ENCODE results near the gene AGBL4.
"Not testable (repeated sequence)": the region's sequence is repeated elsewhere in the genome, so short reads cannot be mapped to it uniquely, and the experiment has no call there.

AGBL4 gene

DNA sequence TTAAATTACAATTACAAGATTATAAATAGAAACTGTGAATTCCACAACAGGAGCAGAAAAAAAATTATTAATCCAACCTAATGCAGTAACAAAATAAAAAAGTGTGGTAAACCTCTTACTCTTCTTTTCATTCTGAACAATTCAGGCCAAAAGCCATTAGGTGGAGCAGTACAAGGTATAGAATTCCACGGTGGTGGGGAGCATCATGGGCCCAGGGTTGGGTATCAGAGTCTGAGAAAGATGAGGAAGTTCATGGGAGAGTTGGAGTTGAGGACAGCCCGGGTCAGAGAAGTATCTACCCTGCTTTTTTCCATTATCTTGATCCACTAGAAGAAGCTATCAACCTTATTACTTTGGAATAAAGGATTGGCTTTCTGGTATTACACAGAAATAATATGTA is 586.9 kb downstream of the AGBL4 start:
- DNase-seq (ENCODE audit: low read depth, low spot score) = no peak

DNA sequence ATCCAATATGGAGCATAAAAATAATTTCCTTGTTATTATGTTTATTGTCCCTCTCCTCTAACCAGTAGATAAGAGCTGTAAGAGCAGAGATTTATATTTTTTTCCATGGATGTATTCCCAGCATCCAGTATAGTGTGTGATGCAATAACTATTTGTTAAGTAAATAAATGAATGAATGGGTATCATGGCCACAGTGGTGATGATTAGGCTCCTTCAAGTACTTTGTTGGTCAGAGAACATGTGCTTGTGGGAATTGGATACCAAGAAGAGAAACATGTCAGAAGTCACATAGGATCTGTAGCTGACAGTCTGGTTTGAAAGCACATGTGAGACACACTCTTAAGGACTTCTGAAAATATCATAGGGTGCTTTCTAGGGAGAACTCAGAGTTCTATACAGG is 588.5 kb downstream of the AGBL4 start:
- DNase-seq (ENCODE audit: low read depth, low spot score) = no peak

DNA sequence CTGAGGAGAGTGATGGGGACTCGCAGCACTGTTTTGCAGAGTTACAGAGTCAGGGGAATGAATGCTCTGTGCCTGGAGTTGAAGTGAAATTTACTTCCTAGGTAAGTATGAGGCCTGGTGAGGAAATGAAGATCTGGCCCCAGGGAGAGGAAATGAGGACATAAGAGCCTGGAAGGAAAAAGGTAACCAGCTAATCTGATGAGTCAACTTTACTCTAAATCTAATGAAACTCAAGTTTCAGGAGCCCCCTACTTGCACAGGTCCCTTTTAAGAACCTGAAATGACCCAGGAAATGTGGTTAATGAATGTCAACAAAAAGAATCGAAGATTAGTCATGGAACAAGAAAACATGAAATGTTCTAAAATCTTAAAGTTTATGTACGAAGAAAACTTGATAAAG is 599.0 kb downstream of the AGBL4 start:
- no peak for DNase-seq (ENCODE audit: low read depth, low spot score)

DNA sequence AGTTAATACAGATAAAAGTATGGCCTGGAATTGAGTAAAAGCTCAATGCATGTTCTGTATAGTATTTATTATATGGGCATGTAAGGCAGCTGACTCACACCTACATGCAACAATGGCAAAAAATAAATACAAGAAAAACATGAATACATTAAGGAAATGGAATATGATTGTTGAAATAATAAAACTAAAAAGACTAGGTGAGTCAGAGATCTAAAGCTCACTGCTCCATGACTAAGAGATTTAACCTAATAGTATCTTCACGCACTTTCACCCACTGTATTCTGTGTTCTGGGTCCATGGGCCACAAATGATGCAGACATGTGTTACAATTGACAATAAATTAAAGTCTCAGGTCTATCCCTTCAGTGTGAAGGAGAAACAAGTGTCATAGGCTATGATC is 607.0 kb downstream of the AGBL4 start:
- DNase-seq (ENCODE audit: low read depth, low spot score) = no peak

DNA sequence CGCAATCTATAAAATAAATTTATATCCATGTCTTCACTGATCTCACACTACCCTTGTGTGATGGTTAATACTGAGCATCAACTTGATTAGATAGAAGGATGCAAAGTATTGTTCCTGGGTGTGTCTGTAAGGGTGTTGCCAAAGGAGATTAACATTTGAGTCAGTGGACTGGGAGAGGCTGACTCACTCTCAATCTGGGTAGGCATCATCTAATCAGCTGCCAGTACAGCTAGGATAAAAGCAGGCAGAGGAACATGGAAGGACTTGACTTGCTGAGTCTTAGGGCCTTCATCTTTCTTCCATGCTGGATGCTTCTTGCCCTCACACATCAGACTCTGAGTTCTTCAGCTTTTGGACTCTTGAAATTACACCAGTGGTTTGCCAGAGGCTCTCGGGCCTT is 615.4 kb downstream of the AGBL4 start:
- DNase-seq (ENCODE audit: low read depth, low spot score) = no peak

DNA sequence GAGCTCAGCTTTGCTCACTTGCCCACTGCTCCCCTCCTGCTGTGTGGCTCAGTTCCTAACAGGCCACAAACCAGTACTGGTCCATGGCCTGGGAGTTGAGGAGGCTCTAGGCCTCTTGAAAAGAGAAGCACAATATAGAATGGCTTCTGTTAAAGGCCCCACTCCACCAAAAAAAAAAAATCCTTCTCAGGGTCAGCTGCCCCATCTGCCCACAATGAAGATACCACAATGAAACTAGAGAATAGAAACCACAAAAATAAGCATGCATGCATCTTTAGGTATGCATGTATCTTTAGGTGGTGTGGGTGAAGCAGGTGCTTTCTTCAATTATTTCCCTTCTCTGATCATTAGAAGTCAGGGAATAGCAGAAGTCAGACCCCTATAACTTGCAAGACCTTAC is 626.7 kb downstream of the AGBL4 start:
- no peak for DNase-seq (ENCODE audit: low read depth, low spot score)

DNA sequence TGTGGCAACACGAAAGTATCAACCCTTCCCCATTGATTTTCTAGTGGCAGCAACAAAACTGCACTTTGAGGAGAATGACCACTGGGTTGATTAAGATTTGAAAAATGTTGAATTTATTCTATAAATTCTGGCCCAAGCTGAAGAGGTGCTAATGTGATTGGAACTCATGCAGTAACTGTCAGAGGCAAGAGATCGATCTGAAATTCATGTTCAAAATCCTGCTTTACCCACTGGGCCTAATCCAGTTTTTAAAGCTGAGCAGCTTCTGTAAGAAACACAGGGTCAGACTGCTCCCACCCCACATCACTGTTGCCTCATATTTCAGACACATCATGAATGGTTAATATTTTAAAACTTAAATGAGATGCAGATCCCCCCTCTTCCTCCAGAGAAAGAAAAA is 629.6 kb downstream of the AGBL4 start:
- no peak for DNase-seq (ENCODE audit: low read depth, low spot score)

DNA sequence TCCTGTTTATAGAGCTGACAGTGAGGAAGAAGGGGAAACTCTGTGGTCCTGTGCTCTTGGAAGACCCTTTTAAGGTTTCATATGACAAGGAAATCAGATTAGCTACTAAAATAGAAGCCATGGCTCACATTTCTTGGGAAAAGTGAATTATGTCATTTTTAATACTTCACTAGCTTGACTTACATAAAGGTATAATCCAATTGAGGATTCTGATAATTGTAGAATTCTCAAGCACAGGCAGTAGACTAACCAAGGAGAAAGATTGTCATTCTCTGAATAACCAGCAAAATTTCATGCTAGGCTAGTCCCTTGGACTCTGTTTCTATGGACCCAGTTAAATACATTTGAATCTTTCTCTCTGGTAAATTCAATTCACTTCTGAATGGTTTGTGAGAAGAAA is 634.1 kb downstream of the AGBL4 start:
- no peak for DNase-seq (ENCODE audit: low read depth, low spot score)

DNA sequence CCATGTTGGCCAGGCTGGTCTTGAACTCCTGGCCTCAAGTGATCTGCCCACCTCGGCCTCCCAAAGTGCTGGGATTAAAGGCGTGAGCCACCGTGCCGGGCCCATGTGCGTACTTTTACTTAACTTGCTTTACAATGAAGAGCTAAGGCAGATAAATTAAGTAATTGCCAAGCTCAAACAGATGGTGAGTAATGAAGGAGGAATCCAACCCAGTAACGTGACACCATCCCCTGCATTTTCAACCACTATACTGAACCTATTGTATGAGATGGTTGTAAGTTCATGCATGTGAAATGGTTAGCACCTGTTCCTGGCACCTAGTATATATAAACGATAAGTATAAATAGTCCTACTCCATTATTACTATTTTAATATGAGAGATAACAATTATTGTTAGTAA is 659.1 kb downstream of the AGBL4 start:
- DNase-seq (ENCODE audit: low read depth, low spot score) = peak; percentile 14

DNA sequence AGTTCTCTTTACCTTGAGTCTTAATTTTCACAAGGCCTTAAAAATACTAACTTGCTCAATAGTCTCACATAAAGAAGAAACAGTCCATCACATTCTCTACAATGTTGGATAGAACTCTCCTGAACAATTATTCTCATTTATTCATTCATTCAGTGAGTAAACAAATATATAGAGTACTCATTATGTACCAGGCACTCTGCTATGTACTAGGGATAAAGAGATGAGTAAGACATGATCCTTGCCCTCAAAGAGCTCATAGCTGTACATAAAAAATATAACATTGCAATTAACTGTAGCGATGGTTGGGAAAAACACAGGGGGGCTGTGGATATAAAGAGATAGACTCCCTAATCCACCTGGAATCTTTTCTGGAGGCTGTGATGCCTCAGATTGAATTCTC is 660.1 kb downstream of the AGBL4 start:
- no peak for DNase-seq (ENCODE audit: low read depth, low spot score)

DNA sequence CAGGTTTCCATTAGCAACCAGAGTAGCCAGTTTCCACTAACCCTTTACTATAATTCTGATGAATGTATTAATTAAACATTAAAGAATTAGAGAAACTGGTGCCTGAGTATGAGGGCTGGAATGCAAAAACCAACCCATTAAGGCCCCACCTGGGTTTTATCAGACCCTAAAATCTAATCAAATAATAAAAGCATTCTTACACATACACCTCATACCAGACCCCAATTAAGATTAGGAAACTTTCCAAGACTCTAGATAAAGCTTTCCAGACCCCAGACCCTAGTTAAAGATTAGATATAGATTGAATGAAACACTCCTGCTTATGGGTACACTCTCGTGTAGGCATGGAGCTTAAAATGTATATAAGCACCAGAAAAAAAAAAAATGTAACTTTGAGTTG is 665.7 kb downstream of the AGBL4 start:
- DNase-seq (ENCODE audit: low read depth, low spot score) = no peak

DNA sequence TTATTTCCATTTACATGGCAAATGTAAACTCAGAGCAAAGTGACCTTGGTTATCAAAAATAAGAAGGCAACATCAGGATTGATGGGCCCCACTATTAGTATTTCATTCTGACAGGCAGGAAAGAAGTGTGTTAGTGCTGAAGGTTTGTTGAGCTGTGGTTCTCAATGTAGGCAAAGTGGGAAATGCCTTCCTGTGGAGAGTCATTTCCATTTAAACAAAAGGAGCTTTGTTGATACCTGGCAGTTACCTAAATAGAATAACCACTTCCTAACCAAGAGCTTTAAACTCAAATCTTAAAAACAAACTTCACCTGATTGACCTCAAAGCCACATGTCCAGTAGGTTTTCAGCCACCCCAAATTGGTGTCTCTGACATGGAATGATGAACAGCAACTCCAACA is 667.2 kb downstream of the AGBL4 start:
- peak; percentile 41 for DNase-seq (ENCODE audit: low read depth, low spot score)

DNA sequence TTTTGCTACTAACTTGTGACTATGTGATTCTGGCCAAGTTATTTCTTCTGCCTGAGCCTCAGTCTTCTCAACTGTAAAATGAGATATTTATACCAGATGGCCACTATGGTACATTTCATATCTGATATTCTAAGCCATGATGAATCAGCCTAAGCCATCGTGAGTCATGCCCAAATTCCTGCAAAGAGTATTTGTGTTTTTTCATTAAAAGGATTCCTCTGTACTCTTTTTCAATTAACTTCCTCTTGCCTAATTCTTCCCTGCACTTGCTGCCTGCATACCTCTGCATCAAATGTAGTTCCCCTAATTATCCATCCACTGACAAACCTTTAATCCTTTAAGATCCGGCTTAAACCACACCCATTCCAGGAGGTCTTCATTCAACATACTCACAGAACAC is 672.0 kb downstream of the AGBL4 start:
- no peak for DNase-seq (ENCODE audit: low read depth, low spot score)

DNA sequence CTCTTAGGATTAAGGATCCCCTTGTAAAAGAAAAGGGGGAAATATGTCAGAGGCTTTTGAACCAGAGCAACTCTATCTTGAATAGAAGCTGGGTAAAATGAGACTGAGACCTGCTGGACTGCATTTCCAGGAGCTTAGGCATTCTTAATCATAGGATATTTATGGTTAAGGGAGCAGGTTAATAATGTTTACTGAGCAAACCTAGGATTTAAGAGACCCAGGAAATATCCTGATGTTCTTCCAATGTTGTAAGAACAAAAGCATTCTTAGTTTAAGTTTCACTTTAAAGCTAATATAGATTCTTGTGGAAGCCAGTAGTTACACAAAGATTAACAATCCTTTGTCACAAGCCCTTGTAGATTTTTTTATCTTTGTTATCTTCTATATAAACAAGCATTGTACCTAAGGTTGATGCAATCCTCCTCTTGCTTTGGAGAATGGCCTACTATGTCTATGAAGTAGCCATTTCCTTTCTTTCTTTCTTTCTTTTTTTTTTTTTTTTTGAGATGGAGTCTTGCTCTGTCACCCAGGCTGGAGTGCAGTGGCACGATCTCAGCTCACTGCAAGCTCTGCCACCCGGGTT is 676.9 kb downstream of the AGBL4 start:
- DNase-seq (ENCODE audit: low read depth, low spot score) = no peak

DNA sequence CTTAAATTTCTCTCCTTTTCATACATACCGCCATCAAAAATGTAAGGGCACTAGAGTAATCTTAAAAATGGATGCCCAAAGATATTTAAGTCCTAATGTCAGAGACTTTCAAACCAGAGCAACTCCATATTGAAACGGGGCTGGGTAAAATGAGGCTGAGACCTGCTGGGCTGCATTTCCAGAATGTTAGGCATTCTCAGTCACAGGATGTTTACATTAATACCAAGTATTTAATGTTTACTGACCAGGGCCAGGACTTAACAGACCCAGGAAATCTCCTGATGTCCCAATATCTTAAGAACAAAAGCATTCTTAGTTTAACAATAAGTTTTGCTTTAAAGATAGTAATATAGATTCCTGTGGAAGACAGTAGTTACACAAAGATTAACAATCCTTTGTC is 683.2 kb downstream of the AGBL4 start:
- DNase-seq (ENCODE audit: low read depth, low spot score) = no peak

DNA sequence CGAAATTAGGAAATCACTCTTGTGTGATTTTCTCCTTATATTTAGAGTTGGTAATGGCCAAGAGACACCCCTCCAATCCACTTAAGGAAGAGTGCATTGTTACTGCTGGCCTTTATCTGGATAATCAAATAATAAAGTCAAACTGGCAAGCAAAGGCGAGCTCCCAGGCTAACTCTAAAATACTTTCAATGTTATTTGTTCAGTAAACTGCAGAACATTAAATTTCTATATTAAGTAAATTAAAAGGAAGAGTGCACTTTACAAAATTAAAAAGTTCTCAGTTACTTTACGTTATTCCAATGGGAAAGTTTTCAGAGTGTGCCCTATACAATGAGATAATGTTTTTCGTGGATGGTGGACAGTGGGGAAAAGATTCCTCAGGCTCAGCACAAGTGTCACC is 684.7 kb downstream of the AGBL4 start:
- no peak for DNase-seq (ENCODE audit: low read depth, low spot score)

DNA sequence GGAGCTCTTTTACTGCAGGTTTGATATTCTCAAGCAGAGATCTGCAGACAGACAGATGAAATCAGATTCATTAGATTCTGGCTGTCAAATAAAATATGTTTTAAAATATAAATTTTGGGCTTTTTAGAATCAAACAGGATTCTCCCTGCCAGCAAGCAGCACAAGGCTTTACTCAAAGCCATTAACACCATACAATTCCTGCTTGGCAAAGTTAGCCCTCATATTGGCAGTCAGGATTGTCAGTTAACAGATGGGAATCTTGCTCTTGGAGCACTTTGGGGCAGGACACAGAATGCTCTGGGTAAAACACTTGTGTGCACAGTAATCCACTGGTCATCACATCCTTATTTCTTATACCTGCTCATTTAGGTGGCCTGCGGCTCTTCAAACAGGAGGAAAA is 686.5 kb downstream of the AGBL4 start:
- no peak for DNase-seq (ENCODE audit: low read depth, low spot score)

DNA sequence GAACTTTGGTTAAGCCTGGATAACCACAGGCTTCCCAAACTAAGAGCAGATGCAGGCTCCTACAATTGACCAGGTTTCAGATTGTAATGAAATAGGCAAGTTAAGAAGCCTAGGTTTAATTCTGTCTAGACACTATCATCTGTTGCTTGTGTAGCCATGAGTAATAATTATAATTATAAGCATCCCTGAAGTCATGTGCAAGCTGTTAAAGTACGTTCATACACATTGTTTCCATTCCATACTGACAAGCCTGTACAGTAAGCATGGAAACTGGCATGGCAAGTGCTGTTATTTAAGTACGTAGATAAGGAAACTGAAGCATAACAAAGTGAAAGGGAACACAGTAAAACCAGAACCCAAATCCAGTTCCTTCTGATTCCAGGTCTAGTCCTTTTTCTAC is 689.8 kb downstream of the AGBL4 start:
- DNase-seq (ENCODE audit: low read depth, low spot score) = no peak

DNA sequence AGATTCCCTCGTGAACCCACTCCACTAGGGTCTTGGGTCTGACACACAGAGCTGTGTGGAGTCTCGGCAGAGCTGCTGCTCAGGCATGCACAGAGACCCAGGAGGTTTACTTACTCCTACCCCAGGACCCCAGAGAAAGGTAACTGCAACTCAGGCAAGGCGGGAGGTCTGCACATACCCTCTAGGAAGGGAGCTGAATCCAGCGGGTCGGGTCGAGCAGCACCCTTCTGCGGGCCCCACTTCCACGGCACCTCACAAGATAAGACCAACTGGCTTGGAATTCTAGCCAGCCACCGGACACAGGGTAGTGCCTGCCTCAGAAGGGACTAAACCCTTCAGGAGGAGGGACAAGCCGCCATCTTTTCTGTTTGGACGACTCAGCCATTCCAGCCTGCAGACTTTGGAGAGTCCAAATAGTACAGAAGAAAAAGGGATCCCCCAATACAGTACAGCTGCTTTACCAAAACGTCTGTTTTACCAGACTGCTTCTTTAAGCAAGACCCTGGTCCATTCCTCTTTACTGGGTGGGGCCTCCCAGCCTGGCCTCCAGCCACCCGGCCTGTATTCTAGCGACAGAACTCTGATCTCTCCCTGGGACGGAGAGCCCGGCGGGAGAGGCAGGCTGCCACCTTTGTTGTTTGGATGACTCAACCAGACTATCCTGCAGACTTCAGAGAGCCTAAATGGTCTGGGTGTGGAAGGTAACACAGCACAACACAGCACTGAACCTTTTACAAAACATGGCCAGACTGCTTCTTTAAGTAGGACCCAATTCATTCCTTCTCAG is 692.5 kb downstream of the AGBL4 start:
- DNase-seq (ENCODE audit: low read depth, low spot score) = peak; percentile 15

DNA sequence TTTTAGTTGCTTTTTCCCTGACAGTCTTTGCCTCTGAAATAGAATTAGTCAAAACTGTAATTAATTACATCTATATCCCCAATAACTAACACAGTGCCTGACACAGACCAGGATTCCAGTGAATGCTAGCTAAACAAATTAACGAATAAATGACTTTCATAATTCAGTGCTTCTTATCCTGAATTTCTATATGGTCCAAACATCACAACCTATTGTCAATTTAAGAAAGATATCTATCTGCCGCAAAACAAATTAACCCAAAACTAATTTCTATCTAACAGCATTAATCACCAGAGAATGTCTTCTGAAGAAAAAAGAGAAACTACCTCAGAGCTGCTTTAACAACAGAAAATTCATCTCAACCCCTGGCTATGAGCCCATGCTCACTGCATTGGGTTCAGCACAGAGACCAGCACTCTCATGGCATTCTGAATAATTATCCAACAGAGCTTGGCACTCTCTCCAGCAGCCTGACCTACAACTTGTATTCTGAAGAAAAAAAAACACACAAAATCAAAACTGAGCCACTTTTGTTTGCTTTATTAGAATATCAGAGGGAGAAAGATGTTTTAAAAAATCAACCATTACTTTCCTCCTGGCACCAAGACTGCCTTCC is 699.7 kb downstream of the AGBL4 start:
- DNase-seq (ENCODE audit: low read depth, low spot score) = no peak

DNA sequence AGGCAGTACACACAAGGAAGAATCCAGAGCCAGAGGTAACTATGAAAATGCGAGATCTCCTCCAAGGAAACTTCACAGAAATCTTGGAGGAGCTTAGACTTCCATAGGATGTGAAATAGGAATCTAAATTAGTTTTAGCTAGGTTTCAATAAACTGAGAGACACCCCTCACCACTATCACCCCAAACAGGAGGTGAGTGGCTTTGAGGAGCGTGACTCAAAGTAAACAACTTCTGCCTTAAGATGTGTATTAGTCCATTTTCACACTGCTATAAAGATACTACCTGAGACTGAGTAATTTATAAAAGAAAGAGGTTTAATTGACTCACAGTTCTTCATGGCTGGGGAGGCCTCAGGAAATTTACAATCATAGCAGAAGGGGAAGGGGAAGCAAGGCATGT is 703.3 kb downstream of the AGBL4 start:
- not testable (repeated sequence) for DNase-seq (ENCODE audit: low read depth, low spot score)

DNA sequence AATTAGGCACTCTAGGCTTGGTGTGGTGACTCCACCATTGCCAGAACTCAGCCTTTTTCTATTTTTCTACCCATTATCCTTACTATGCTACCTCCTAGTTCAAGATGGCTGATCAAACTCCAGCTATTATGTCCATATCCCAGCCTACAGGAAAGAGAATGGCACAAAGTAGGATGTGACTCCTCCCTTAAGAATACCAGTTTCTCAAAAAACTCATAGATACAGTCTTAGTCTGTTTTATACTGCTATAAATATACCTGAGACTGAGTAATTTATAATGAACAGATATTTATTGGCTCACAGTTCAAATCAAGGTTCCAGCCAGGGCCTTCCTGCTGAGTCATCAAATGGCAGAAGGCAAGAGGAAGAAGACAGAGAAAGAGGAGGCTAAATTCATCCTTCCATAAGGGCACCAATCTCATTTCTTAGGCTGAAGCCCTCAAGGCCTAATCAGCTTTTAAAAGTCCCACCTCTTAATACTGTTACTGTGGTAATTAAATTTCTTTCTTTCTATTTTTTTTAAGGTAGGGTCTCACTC is 704.3 kb downstream of the AGBL4 start:
- no peak for DNase-seq (ENCODE audit: low read depth, low spot score)

DNA sequence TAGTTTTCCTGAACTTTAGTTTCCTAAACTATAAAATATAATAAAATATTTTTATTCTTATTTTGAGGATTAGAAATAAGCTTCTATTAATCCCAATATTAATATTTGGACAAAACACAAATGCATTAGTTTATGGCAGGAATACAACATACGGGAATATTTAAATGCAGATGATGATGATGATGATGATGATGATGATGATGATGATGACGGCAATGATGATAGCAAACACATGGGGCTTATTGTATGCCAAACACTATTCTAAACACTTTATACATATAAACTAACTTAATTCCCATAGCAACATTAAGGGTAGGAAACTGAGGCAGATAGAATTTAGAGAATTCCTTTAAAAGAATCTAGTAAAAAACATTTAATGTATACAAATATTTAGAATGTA is 705.5 kb downstream of the AGBL4 start:
- DNase-seq (ENCODE audit: low read depth, low spot score) = no peak
